ENCODE measurements around the gene HES2.

DNA sequence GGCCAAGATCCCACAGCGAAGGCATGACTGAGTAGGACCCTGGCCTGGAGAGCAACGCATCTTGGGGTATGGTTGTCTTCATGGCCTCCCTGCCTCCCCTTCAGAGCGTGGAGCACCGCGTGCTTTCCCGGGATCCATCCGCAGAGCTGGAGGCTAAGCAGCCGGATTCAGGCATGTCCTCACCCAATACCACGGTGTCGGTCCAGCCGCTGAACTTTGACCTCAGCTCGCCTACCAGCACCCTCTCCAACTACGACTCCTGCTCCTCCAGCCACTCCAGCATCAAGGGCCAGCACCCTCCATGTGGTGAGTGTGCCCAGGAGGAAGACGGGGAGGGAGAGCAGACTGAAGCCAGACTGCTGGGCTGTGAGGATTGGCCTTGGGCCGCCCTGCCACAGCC is 24.7 kb upstream of the HES2 start:
- TF ChIP-seq POLR2AphosphoS5 (IDR thresholded peaks at IDR 0.05) (no peak), POLR2A (IDR thresholded peaks at IDR 0.05) (no peak)

Data from breast epithelium (tissue), 3 donors.